ENCODE data around the gene DOCK9. TPM values are rescaled to one million over a fixed set of nuclear protein-coding genes. Genes with fewer than 3 reads are reported as not detected.
"Not testable (repeated sequence)": the region's sequence is repeated elsewhere in the genome, so short reads cannot be mapped to it uniquely, and the experiment has no call there.

DOCK9 gene
- total RNA-seq, 1 donor from 2014 or later, result 56.3 TPM

DNA sequence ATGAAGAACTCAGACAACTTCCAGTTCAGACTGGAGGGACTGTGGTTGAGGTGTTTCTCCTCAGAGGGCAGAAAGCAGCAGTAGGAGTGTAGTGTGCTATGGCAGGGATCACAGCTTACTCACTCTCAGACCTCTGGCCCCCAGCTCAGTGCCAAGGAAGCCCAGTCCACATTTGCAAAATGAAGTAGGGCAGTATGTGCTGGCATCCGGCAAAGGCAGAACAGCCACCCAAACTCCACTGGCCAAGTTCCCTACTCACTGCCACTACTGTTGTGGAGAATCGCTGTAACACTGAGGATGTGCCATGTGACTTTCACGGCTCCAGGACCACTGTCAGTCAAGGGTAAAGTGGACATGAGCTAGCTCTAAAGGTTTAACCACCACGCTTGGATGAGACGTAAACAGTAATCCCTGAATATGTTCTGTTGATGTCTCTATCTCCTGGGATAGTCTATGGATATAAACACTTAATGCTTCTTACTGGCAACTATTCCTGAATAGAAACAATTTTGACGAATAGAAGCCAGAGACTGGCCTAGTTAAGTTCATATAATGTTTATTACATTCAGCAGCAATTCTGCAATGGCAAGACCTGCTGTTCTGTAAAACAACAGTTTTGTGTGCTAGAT is 158.4 kb downstream of the DOCK9 start:
- Histone ChIP-seq H4K20me1 (ENCODE audit: insufficient read depth, low read length) (no peaks in the 10 kb centered on the region), H3K27me3 (ENCODE audit: insufficient read depth, low read length) (no peaks in the 10 kb centered on the region), H3K4me3 (ENCODE audit: insufficient read depth, low read depth, low read length) (no peak overlapping the region), H3K36me3 (ENCODE audit: insufficient read depth, low read length) (no peaks in the 10 kb centered on the region), H3K9ac (ENCODE audit: low read length) (no peak overlapping the region), H3K4me1 (ENCODE audit: insufficient read depth, low read length) (no peaks in the 10 kb centered on the region), H3K27ac (ENCODE audit: low read depth, low read length) (no peak overlapping the region), H2AFZ (ENCODE audit: low read depth, low read length) (no peak overlapping the region), H3K9me3 (ENCODE audit: insufficient read depth, low read depth, low read length) (no peaks in the 10 kb centered on the region), H3K79me2 (ENCODE audit: insufficient read depth, low read length) (no peaks in the 10 kb centered on the region), H3K4me2 (ENCODE audit: low read length) (no peak overlapping the region)
- TF ChIP-seq EZH2 (IDR thresholded peaks at IDR 0.05; ENCODE audit: insufficient read depth, low read length) (no peak), CTCF (IDR thresholded peaks at IDR 0.05; ENCODE audit: insufficient read depth, low read depth, low read length) (no peak)
- DNase-seq (ENCODE audit: low read depth), result no peak
- no peak overlapping the region for H3K4me3 Mint-ChIP-seq (ENCODE audit: unreplicated experiment)
- H3K9me3 Mint-ChIP-seq (ENCODE audit: unreplicated experiment), result no peaks in the 10 kb centered on the region
- H3K27ac Mint-ChIP-seq (ENCODE audit: unreplicated experiment), result no peak overlapping the region
- no peaks in the 10 kb centered on the region for H3K27me3 Mint-ChIP-seq (ENCODE audit: low read depth, unreplicated experiment)
- peak; percentile 13 for FAIRE-seq
- no peaks in the 10 kb centered on the region for H3K4me1 Mint-ChIP-seq (ENCODE audit: low read depth, unreplicated experiment)
- H3K36me3 Mint-ChIP-seq (ENCODE audit: low read depth, unreplicated experiment), result peaks cover 19% of the 10 kb centered on the region

- H3K4me1 Mint-ChIP-seq (ENCODE audit: low read depth, unreplicated experiment), result no peaks in the 10 kb centered on the region
- Histone ChIP-seq H3K4me1 (ENCODE audit: insufficient read depth, low read length) (no peaks in the 10 kb centered on the region), H3K27me3 (ENCODE audit: insufficient read depth, low read length) (no peaks in the 10 kb centered on the region), H3K9me3 (ENCODE audit: insufficient read depth, low read depth, low read length) (no peaks in the 10 kb centered on the region), H3K79me2 (ENCODE audit: insufficient read depth, low read length) (no peaks in the 10 kb centered on the region), H3K9ac (ENCODE audit: low read length) (no peak overlapping the region), H3K4me3 (ENCODE audit: insufficient read depth, low read depth, low read length) (no peak overlapping the region), H4K20me1 (ENCODE audit: insufficient read depth, low read length) (no peaks in the 10 kb centered on the region), H3K4me2 (ENCODE audit: low read length) (no peak overlapping the region), H3K36me3 (ENCODE audit: insufficient read depth, low read length) (no peaks in the 10 kb centered on the region), H3K27ac (ENCODE audit: low read depth, low read length) (no peak overlapping the region), H2AFZ (ENCODE audit: low read depth, low read length) (no peak overlapping the region)
- peaks cover 8% of the 10 kb centered on the region for H3K36me3 Mint-ChIP-seq (ENCODE audit: low read depth, unreplicated experiment)
- no peaks in the 10 kb centered on the region for H3K27me3 Mint-ChIP-seq (ENCODE audit: low read depth, unreplicated experiment)
- no peak for TF ChIP-seq EZH2 (IDR thresholded peaks at IDR 0.05; ENCODE audit: insufficient read depth, low read length)
- no peak for TF ChIP-seq CTCF (IDR thresholded peaks at IDR 0.05; ENCODE audit: insufficient read depth, low read depth, low read length)
- H3K9me3 Mint-ChIP-seq (ENCODE audit: unreplicated experiment), result no peaks in the 10 kb centered on the region
- FAIRE-seq (no peak), DNase-seq (ENCODE audit: low read depth) (no peak)
- no peak overlapping the region for H3K27ac Mint-ChIP-seq (ENCODE audit: unreplicated experiment)
- no peak overlapping the region for H3K4me3 Mint-ChIP-seq (ENCODE audit: unreplicated experiment)
Observed at GRCh38 chr13:98816406-98816805, 161.5 kb downstream of the DOCK9 start.

DNA sequence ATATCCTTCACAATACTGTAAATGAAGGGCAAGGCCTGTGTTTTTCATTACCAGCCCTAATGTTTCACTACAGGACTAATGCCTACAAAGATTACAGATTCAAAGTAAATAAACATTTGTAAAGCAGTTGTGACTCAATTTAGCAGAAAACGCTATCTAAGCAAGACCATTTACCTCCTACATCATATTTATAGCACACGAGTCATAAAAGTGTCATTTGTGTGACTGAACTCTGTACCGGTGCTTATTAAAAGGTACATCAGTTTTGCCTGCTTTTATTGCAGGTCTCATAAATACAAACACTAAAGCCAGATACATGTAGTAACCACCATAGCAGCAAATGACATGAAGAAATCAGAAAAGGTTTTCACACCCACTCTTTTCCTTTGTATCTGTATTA is 163.9 kb downstream of the DOCK9 start:
- no peaks in the 10 kb centered on the region for H3K4me1 ChIP-seq (ENCODE audit: insufficient read depth, low read length)
- H3K27me3 ChIP-seq (ENCODE audit: insufficient read depth, low read length), result no peaks in the 10 kb centered on the region
- FAIRE-seq (no peak), DNase-seq (ENCODE audit: low read depth) (peak; percentile 12)
- Mint-ChIP-seq H3K27ac (ENCODE audit: unreplicated experiment) (no peak overlapping the region), H3K9me3 (ENCODE audit: unreplicated experiment) (no peaks in the 10 kb centered on the region), H3K4me3 (ENCODE audit: unreplicated experiment) (no peak overlapping the region), H3K36me3 (ENCODE audit: low read depth, unreplicated experiment) (peaks cover 16% of the 10 kb centered on the region), H3K4me1 (ENCODE audit: low read depth, unreplicated experiment) (no peaks in the 10 kb centered on the region), H3K27me3 (ENCODE audit: low read depth, unreplicated experiment) (no peaks in the 10 kb centered on the region)
- H3K4me2 ChIP-seq (ENCODE audit: low read length), result no peak overlapping the region
- H3K9ac ChIP-seq (ENCODE audit: low read length), result no peak overlapping the region
- no peaks in the 10 kb centered on the region for H3K79me2 ChIP-seq (ENCODE audit: insufficient read depth, low read length)
- H4K20me1 ChIP-seq (ENCODE audit: insufficient read depth, low read length), result no peaks in the 10 kb centered on the region
- H3K36me3 ChIP-seq (ENCODE audit: insufficient read depth, low read length), result no peaks in the 10 kb centered on the region
- no peak overlapping the region for H3K4me3 ChIP-seq (ENCODE audit: insufficient read depth, low read depth, low read length)
- H3K9me3 ChIP-seq (ENCODE audit: insufficient read depth, low read depth, low read length), result no peaks in the 10 kb centered on the region
- TF ChIP-seq EZH2 (IDR thresholded peaks at IDR 0.05; ENCODE audit: insufficient read depth, low read length) (no peak), CTCF (IDR thresholded peaks at IDR 0.05; ENCODE audit: insufficient read depth, low read depth, low read length) (no peak)
- H3K27ac ChIP-seq (ENCODE audit: low read depth, low read length), result no peak overlapping the region
- H2AFZ ChIP-seq (ENCODE audit: low read depth, low read length), result no peak overlapping the region

DNA sequence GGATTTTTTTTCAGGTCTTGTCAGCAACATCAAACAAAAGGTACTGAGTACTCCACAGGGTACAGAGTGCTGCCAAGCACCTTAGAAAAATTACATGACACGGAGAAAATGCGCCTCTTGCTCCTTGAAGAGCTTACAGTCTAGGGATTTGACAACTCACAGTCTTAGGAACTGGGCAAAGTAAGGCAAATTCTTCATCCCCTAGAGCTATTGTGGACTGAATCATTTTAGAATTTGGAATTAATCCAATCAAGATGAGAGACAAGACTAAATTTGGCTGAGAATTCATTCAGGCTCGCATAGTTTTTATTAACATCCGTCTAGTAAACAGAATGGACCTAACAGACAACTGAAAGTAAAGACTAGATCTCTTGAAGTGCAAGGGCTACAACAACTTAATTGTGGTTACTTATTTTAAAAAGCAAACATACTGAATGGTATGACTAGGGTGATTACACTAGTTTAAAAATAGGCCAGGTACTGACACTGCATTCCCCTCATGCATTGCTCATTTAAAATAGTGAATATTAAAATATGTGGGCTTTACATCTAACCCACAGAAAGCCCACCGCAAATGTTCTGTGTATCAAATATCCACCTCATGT is 165.6 kb downstream of the DOCK9 start:
- H3K9me3 ChIP-seq (ENCODE audit: insufficient read depth, low read depth, low read length); H3K4me3 Mint-ChIP-seq (ENCODE audit: unreplicated experiment); H3K4me1 Mint-ChIP-seq (ENCODE audit: low read depth, unreplicated experiment); H3K27ac Mint-ChIP-seq (ENCODE audit: unreplicated experiment); H2AFZ ChIP-seq (ENCODE audit: low read depth, low read length); H3K9ac ChIP-seq (ENCODE audit: low read length); H3K27me3 Mint-ChIP-seq (ENCODE audit: low read depth, unreplicated experiment); H3K27me3 ChIP-seq (ENCODE audit: insufficient read depth, low read length); H3K27ac ChIP-seq (ENCODE audit: low read depth, low read length); H3K4me3 ChIP-seq (ENCODE audit: insufficient read depth, low read depth, low read length); H3K9me3 Mint-ChIP-seq (ENCODE audit: unreplicated experiment); H4K20me1 ChIP-seq (ENCODE audit: insufficient read depth, low read length); DNase-seq (ENCODE audit: low read depth); H3K36me3 ChIP-seq (ENCODE audit: insufficient read depth, low read length); H3K79me2 ChIP-seq (ENCODE audit: insufficient read depth, low read length); H3K4me1 ChIP-seq (ENCODE audit: insufficient read depth, low read length); H3K4me2 ChIP-seq (ENCODE audit: low read length): not testable (repeated sequence)
- FAIRE-seq, result peak; percentile 88
- H3K36me3 Mint-ChIP-seq (ENCODE audit: low read depth, unreplicated experiment), result peaks cover 16% of the 10 kb centered on the region
